IMR-90 (cell line): ENCODE results near the gene THSD7B. TPM values are rescaled to one million over a fixed set of nuclear protein-coding genes. Genes with fewer than 3 reads are reported as not detected.

Experiments used
- ATAC-seq: fragments of 200-7000 bp; cut with Tn5 transposase; 2 replicates; pipeline ENCODE4 v1.9.1; 2020; ENCODE audit warnings: low read depth, mild to moderate bottlenecking, moderate library complexity
- BruUV-seq: library from RNA; stranded (reverse); fragments of 400-500 nt; replicated peaks from 2 replicates; lab custom pipeline; 2021; lab: Mats Ljungman, UMichigan
- CTCF ChIA-PET: fragments of 300-600 bp; formaldehyde crosslinking; extraction: SDS; loops from one replicate; lab custom pipeline; 2021; ENCODE audit warnings: antibody characterized with exemption; lab: Yijun Ruan, JAX
- POLR2A ChIA-PET: fragments of 300-600 bp; sonication (Branson Sonifier 250); formaldehyde crosslinking; loops from one replicate; lab custom pipeline; 2022; ENCODE audit warnings: antibody characterized with exemption; ENCODE audit not compliant: unreplicated experiment; lab: Charles Lee
- DNase-seq: peaks from one replicate; pipeline ENCODE4 v3.0.0; 2013
- H2AFZ ChIP-seq: replicated peaks from 2 replicates; pipeline ENCODE3; 2013; ENCODE audit warnings: low read length, mild to moderate bottlenecking; ENCODE audit not compliant: poor library complexity
- H2AK5ac ChIP-seq: 2 replicates; pipeline ENCODE4 v1.6.1; 2013; ENCODE audit warnings: low read depth, low read length, inconsistent platforms
- H2AK9ac ChIP-seq: replicated peaks from 2 replicates; pipeline ENCODE3; 2013; ENCODE audit warnings: mild to moderate bottlenecking, low read depth, low read length, moderate library complexity; ENCODE audit not compliant: poor library complexity
- H2BK120ac ChIP-seq: 2 replicates; pipeline ENCODE4 v1.6.1; 2013; ENCODE audit warnings: low read depth, low read length, inconsistent platforms
- H2BK15ac ChIP-seq: 3 replicates; pipeline ENCODE4 v1.6.1; 2013; ENCODE audit warnings: low read depth, low read length, inconsistent platforms
- H2BK20ac ChIP-seq: 2 replicates; pipeline ENCODE4 v1.6.1; 2013; ENCODE audit warnings: low read depth, mild to moderate bottlenecking, inconsistent platforms, low read length, moderate library complexity
- H2BK5ac ChIP-seq: 2 replicates; pipeline ENCODE4 v1.6.1; 2013; ENCODE audit warnings: mild to moderate bottlenecking, low read depth, low read length, inconsistent platforms; ENCODE audit not compliant: poor library complexity, severe bottlenecking
- H3K14ac ChIP-seq: replicated peaks from 2 replicates; pipeline ENCODE4 v1.6.1; 2013; ENCODE audit warnings: low read depth, low read length, inconsistent platforms
- H3K18ac ChIP-seq: 2 replicates; pipeline ENCODE4 v1.6.1; 2013; ENCODE audit warnings: low read depth, low read length, control low read depth
- H3K23ac ChIP-seq: 2 replicates; pipeline ENCODE4 v1.6.1; 2013; ENCODE audit warnings: low read depth, low read length, inconsistent platforms
- H3K27ac ChIP-seq: 2 replicates; pipeline ENCODE4 v1.5.1; 2013; ENCODE audit warnings: mild to moderate bottlenecking, control low read depth, low read length; ENCODE audit not compliant: insufficient read depth
- H3K27me3 ChIP-seq: 2 replicates; pipeline ENCODE4 v1.6.1; 2013; ENCODE audit warnings: low read length; ENCODE audit not compliant: control insufficient read depth, insufficient read depth
- H3K36me3 ChIP-seq: 2 replicates; pipeline ENCODE4 v1.6.1; 2013; ENCODE audit warnings: low read length, mixed read lengths; ENCODE audit not compliant: control insufficient read depth, insufficient read depth
- H3K4ac ChIP-seq: 2 replicates; pipeline ENCODE4 v1.6.1; 2013; ENCODE audit warnings: low read depth, low read length, inconsistent platforms
- H3K4me1 ChIP-seq: 2 replicates; pipeline ENCODE4 v1.6.1; 2013; ENCODE audit warnings: low read length, mixed read lengths; ENCODE audit not compliant: control insufficient read depth, insufficient read depth
- H3K4me2 ChIP-seq: 2 replicates; pipeline ENCODE4 v1.6.1; 2013; ENCODE audit warnings: low read depth, mild to moderate bottlenecking, control low read depth, low read length, moderate library complexity
- H3K4me3 ChIP-seq: 2 replicates; pipeline ENCODE4 v1.5.1; 2013; ENCODE audit warnings: low read depth, mild to moderate bottlenecking, control low read depth, low read length, moderate library complexity; ENCODE audit not compliant: insufficient read depth
- H3K56ac ChIP-seq: 2 replicates; pipeline ENCODE4 v1.6.1; 2013; ENCODE audit warnings: low read length, inconsistent platforms; ENCODE audit not compliant: insufficient read depth; ENCODE audit errors: extremely low read depth
- H3K79me1 ChIP-seq, 2 experiments: 2 replicates each; pipeline ENCODE4 v1.6.1; 2013; ENCODE audit warnings: low read length in 2 of 2, inconsistent platforms in 1 of 2, low read depth in 1 of 2
- H3K9ac ChIP-seq: 2 replicates; pipeline ENCODE4 v1.6.1; 2013; ENCODE audit warnings: low read depth, low read length, control low read depth
- H3K9me1 ChIP-seq: 2 replicates; pipeline ENCODE4 v1.6.1; 2013; ENCODE audit warnings: low read length, inconsistent platforms; ENCODE audit not compliant: insufficient read depth
- H3K9me3 ChIP-seq: 2 replicates; pipeline ENCODE4 v1.6.1; 2013; ENCODE audit warnings: low read length; ENCODE audit not compliant: control insufficient read depth, insufficient read depth
- H4K20me1 ChIP-seq: 2 replicates; pipeline ENCODE4 v1.6.1; 2013; ENCODE audit warnings: low read length, inconsistent platforms; ENCODE audit not compliant: insufficient read depth
- H4K5ac ChIP-seq: 2 replicates; pipeline ENCODE4 v1.6.1; 2013; ENCODE audit warnings: mild to moderate bottlenecking, low read depth, low read length, control low read depth
- H4K8ac ChIP-seq, 2 experiments: 2 replicates each; pipeline ENCODE4 v1.6.1; 2013; ENCODE audit warnings: low read depth in 2 of 2, low read length in 2 of 2, control low read depth in 1 of 2, inconsistent platforms in 1 of 2
- H4K91ac ChIP-seq: 2 replicates; pipeline ENCODE4 v1.6.1; 2013; ENCODE audit warnings: low read depth, low read length, inconsistent platforms; ENCODE audit not compliant: insufficient read depth
- BHLHE40 ChIP-seq: fragments of 150-350 bp; IDR thresholded peaks from 2 replicates; pipeline ENCODE4 v1.6.1; 2016; ENCODE audit warnings: mild to moderate bottlenecking, low read depth, low read length
- CHD1 ChIP-seq: IDR thresholded peaks from 2 replicates; pipeline ENCODE4 v1.6.1; 2012; ENCODE audit warnings: low read depth, low read length, improper control_type of control experiment
- ELK1 ChIP-seq: fragments of 150-350 bp; IDR thresholded peaks from 2 replicates; pipeline ENCODE4 v1.6.1; 2016; ENCODE audit warnings: low read depth, mild to moderate bottlenecking, low read length, moderate library complexity, borderline replicate concordance
- MAZ ChIP-seq: IDR thresholded peaks from 2 replicates; pipeline ENCODE4 v1.6.1; 2012; ENCODE audit warnings: low read depth, mild to moderate bottlenecking, low read length, improper control_type of control experiment, moderate library complexity, borderline replicate concordance
- RCOR1 ChIP-seq: IDR thresholded peaks from 2 replicates; pipeline ENCODE4 v1.6.1; 2012; ENCODE audit warnings: mild to moderate bottlenecking, low read length, improper control_type of control experiment; ENCODE audit not compliant: insufficient replicate concordance
- SMC3 ChIP-seq: fragments of 150-350 bp; IDR thresholded peaks from 2 replicates; pipeline ENCODE4 v1.6.1; 2016; ENCODE audit warnings: low read depth, mild to moderate bottlenecking, antibody characterized with exemption, low read length, moderate library complexity
- WGBS, 2 experiments: methylation state at CpG; one replicate each; pipeline versions ENCODE4 v1.1.5 to v1.1.7; 2013; ENCODE audit warnings: missing lambda C conversion rate in 2 of 2; ENCODE audit not compliant: insufficient read length in 1 of 2; ENCODE audit errors: extremely low coverage in 2 of 2; 5-methylcytosine and 5-hydroxymethylcytosine counted together
- dilution Hi-C: fragments of 300-500 bp; cut with HindIII; formaldehyde crosslinking; loops from one replicate; pipeline ENCODE4 v1.14.3; 2018; ENCODE audit warnings: low sequenced_read_pairs; ENCODE audit not compliant: unreplicated experiment
- in situ Hi-C: fragments of 300-500 bp; cut with MboI; formaldehyde crosslinking; loops from 3 replicates; pipeline ENCODE4 v1.14.3; 2019; ENCODE audit warnings: low sequenced_read_pairs, inconsistent platforms, mixed read lengths
- intact Hi-C: fragments of 100-400 bp; cut with micrococcal nuclease; formaldehyde crosslinking; loops from 2 replicates; pipeline ENCODE4 v1.10.0; 2022
- polyA plus RNA-seq, 3 experiments: library from polyadenylated mRNA; depleted of rRNA; stranded (reverse); fragments of >200 nt; gene quantifications; 2 replicates each; pipeline ENCODE4 v1.2.3, GENCODE V29; 2012; ENCODE audit warnings: low replicate concordance in 1 of 3
- total RNA-seq: library from RNA; depleted of rRNA; stranded (reverse); fragments of >200 nt; gene quantifications from 2 replicates; pipeline ENCODE4 v1.2.3, GENCODE V29; 2012

THSD7B gene
- total and polyA plus RNA-seq, 2 of the 4 experiments (the other 2 are of a cell fraction) = not detected

- Histone ChIP-seq H2BK5ac (no peak overlapping the region), H3K36me3 (no peaks in the 10 kb centered on the region), H3K14ac (no peak overlapping the region), H3K23ac (no peak overlapping the region), H4K5ac (no peak overlapping the region), H4K8ac (no peak overlapping the region), H3K4me2 (no peak overlapping the region), H4K20me1 (no peaks in the 10 kb centered on the region), H2AK9ac (no peak overlapping the region), H2BK120ac (no peak overlapping the region), H3K4me1 (no peaks in the 10 kb centered on the region), H3K9me1 (no peaks in the 10 kb centered on the region), H3K18ac (no peak overlapping the region), H2BK15ac (no peak overlapping the region), H2BK20ac (no peak overlapping the region), H3K27ac (no peak overlapping the region), H3K4me3 (no peak overlapping the region), H3K56ac (no peak overlapping the region), H3K27me3 (no peaks in the 10 kb centered on the region), H3K79me1 (no peaks in the 10 kb centered on the region), H3K9me3 (peaks cover 11% of the 10 kb centered on the region; the same call in 1 of the 2 replicates), H4K91ac (no peak overlapping the region), H3K9ac (no peak overlapping the region), H2AK5ac (no peak overlapping the region), H3K4ac (no peak overlapping the region), H2AFZ (no peak overlapping the region)
- BruUV-seq = no TSS peak
- TF ChIP-seq ELK1 = no peak
- no peak for TF ChIP-seq CHD1
- TF ChIP-seq SMC3 = 0 out of 2 replicates have a peak, but pooled peaks have one; percentile 12
- no peak for TF ChIP-seq MAZ
- no peak for TF ChIP-seq BHLHE40
- no peak for TF ChIP-seq RCOR1
- WGBS, 2 experiments = 0% methylated on average over 1 of the region's 3 CpGs; no CpG with 5 or more reads in 1 of the 2 experiments
- ATAC-seq (no peak), DNase-seq (no peak)
- ChIA-PET CTCF (no interaction called here), POLR2A (no interaction called here)
- intact Hi-C loops (loop anchor here (5.0 kb wide), 1 partner anchor 370 kb away; no protein-coding TSS in a partner anchor), dilution Hi-C loops (no loop called here), in situ Hi-C loops (no loop called here)
Measured at GRCh38 chr2:137467246-137467862, 702.0 kb downstream of the THSD7B start.
